HCT116 (cell line): ENCODE measurements around the gene PRELID2. TPM values are rescaled to one million over a fixed set of nuclear protein-coding genes. Genes with fewer than 3 reads are reported as not detected.

ENCODE experiments used
- ATAC-seq: fragments of 200-7000 bp; cut with Tn5 transposase; 2 replicates; pipeline ENCODE4 v1.9.1; 2020; ENCODE audit warnings: mild to moderate bottlenecking, moderate library complexity
- BruUV-seq: library from RNA; stranded (reverse); fragments of 400-500 nt; replicated peaks from 2 replicates; lab custom pipeline; 2021; lab: Mats Ljungman, UMichigan
- CTCF ChIA-PET: fragments of 300-600 bp; sonication (Branson Sonifier 250); formaldehyde crosslinking; loops from one replicate; lab custom pipeline; 2021; ENCODE audit warnings: antibody characterized with exemption; lab: Charles Lee
- POLR2A ChIA-PET: fragments of 300-600, 350-600 bp; sonication (Branson Sonifier 250); formaldehyde crosslinking; loops from one replicate; lab custom pipeline; 2021; ENCODE audit warnings: antibody characterized with exemption; lab: Charles Lee
- RAD21 ChIA-PET, 2 experiments: fragments of 300-600 bp; sonication (Branson Sonifier 250); formaldehyde crosslinking; loops; one replicate each; lab custom pipeline; 2023; ENCODE audit warnings: low total read pairs in 2 of 2; ENCODE audit not compliant: uncharacterized antibody in 2 of 2, unreplicated experiment in 2 of 2, low non-redundant PET in 1 of 2; lab: Charles Lee
- DNase-seq: peaks from one replicate; pipeline ENCODE4 v3.0.0-alpha.2; 2010; ENCODE audit warnings: low read depth, low spot score
- H2AFZ ChIP-seq: fragments of 200-600 bp; shearing (Covaris generic), sonication (generic); 2 replicates; pipeline ENCODE4 v1.6.1; 2017; ENCODE audit warnings: low read depth, mixed run types, mixed read lengths, antibody characterized with exemption, low read length; ENCODE audit not compliant: poor library complexity, severe bottlenecking
- H3K27ac ChIP-seq: 2 replicates; pipeline ENCODE4 v1.5.1; 2012; ENCODE audit warnings: low read depth, low read length
- H3K27me3 ChIP-seq: fragments of 200-600 bp; sonication (generic); 2 replicates; pipeline ENCODE4 v1.6.1; 2016; ENCODE audit warnings: mixed run types, low read length, mixed read lengths; ENCODE audit not compliant: insufficient read depth
- H3K36me3 ChIP-seq, 2 experiments: fragments of 200-500 bp in 1 of 2; fragments of 200-600 bp in 1 of 2; sonication (Bioruptor generic) in 1 of 2; sonication (generic) in 1 of 2; 2 replicates each; pipeline versions ENCODE4 v1.5.1 to v1.6.1; 2014 to 2016; ENCODE audit warnings: low read length in 2 of 2, inconsistent platforms in 1 of 2, mixed read lengths in 1 of 2, mixed run types in 1 of 2; ENCODE audit not compliant: insufficient read depth in 2 of 2, control insufficient read depth in 1 of 2
- H3K4me1 ChIP-seq, 2 experiments: fragments of 200-600 bp in 1 of 2; sonication (generic) in 1 of 2; 2 replicates each; pipeline versions ENCODE4 v1.5.1 to v1.6.1; 2012 to 2017; ENCODE audit warnings: low read length in 2 of 2, inconsistent platforms in 1 of 2, mild to moderate bottlenecking in 1 of 2, mixed read lengths in 1 of 2, mixed run types in 1 of 2, moderate library complexity in 1 of 2; ENCODE audit not compliant: insufficient read depth in 2 of 2, control insufficient read depth in 1 of 2
- H3K4me2 ChIP-seq: fragments of 200-600 bp; sonication (generic); 2 replicates; pipeline ENCODE4 v1.6.1; 2017; ENCODE audit warnings: mixed run types, low read length, mixed read lengths
- H3K4me3 ChIP-seq, 2 experiments: fragments of 200-600 bp in 1 of 2; sonication (generic) in 1 of 2; replicated peaks in 1 of 2; 2 replicates each; pipeline ENCODE4 v1.5.1; 2011 to 2016; ENCODE audit warnings: low read length in 2 of 2, control low read depth in 1 of 2, low read depth in 1 of 2, mild to moderate bottlenecking in 1 of 2, mixed read lengths in 1 of 2, mixed run types in 1 of 2
- H3K79me2 ChIP-seq: fragments of 200-600 bp; sonication (generic); 2 replicates; pipeline ENCODE4 v1.6.1; 2017; ENCODE audit warnings: mild to moderate bottlenecking, mixed run types, low read length, moderate library complexity, mixed read lengths; ENCODE audit not compliant: insufficient read depth
- H3K9ac ChIP-seq: fragments of 200-600 bp; sonication (generic); 2 replicates; pipeline ENCODE4 v1.6.1; 2016; ENCODE audit warnings: low read length, mixed read lengths
- H3K9me2 ChIP-seq: fragments of 200-600 bp; sonication (generic), shearing (Covaris generic); 2 replicates; pipeline ENCODE4 v1.6.1; 2017; ENCODE audit warnings: mixed run types, mild to moderate bottlenecking, moderate library complexity; ENCODE audit not compliant: insufficient read depth
- H3K9me3 ChIP-seq, 2 experiments: fragments of 200-500 bp in 1 of 2; fragments of 200-600 bp in 1 of 2; sonication (Bioruptor generic) in 1 of 2; sonication (generic) in 1 of 2; 2 replicates each; pipeline ENCODE4 v1.6.1; 2014 to 2017; ENCODE audit warnings: low read length in 2 of 2, mixed read lengths in 2 of 2, inconsistent platforms in 1 of 2, low read depth in 1 of 2, mild to moderate bottlenecking in 1 of 2, mixed run types in 1 of 2, moderate library complexity in 1 of 2; ENCODE audit not compliant: control insufficient read depth in 1 of 2, insufficient read depth in 1 of 2
- H4K20me1 ChIP-seq: fragments of 200-600 bp; sonication (generic), shearing (Covaris generic); 2 replicates; pipeline ENCODE4 v1.6.1; 2017; ENCODE audit warnings: mixed run types, mild to moderate bottlenecking, moderate library complexity; ENCODE audit not compliant: insufficient read depth
- CTCF ChIP-seq, 3 experiments: fragments of 200-600 bp in 1 of 3; sonication (generic) in 1 of 3; IDR thresholded peaks in 2 of 3; conservative IDR thresholded peaks in 1 of 3; 2 replicates each; pipeline ENCODE4 v1.5.1; 2012 to 2017; ENCODE audit warnings: low read depth in 2 of 3, low read length in 2 of 3, antibody characterized with exemption in 1 of 3, borderline replicate concordance in 1 of 3, control low read depth in 1 of 3, mild to moderate bottlenecking in 1 of 3, mixed read lengths in 1 of 3, mixed run types in 1 of 3, moderate library complexity in 1 of 3; ENCODE audit not compliant: insufficient read depth in 1 of 3
- EZH2 ChIP-seq: fragments of 200-600 bp; sonication (generic); IDR thresholded peaks from 2 replicates; pipeline ENCODE4 v1.6.1; 2017; ENCODE audit warnings: antibody characterized with exemption, mixed run types
- FOSL1 ChIP-seq: IDR thresholded peaks from 2 replicates; pipeline ENCODE4 v1.6.1; 2012; ENCODE audit warnings: low read depth
- POLR2AphosphoS5 ChIP-seq: IDR thresholded peaks from 2 replicates; pipeline ENCODE4 v1.6.1; 2011; ENCODE audit warnings: mild to moderate bottlenecking, low read depth, low read length, moderate library complexity
- REST ChIP-seq: IDR thresholded peaks from 2 replicates; pipeline ENCODE4 v1.6.1; 2012; ENCODE audit warnings: low read depth
- SP1 ChIP-seq: IDR thresholded peaks from 2 replicates; pipeline ENCODE4 v1.6.1; 2012; ENCODE audit warnings: low read depth
- intact Hi-C: fragments of 100-400 bp; cut with micrococcal nuclease; formaldehyde crosslinking; loops from 2 replicates; pipeline ENCODE4 v1.10.0; 2022
- total RNA-seq: library from RNA; stranded (reverse); gene quantifications from one replicate; pipeline ENCODE4 v1.2.1, GENCODE V29; 2021; ENCODE audit not compliant: unreplicated experiment

PRELID2 gene
- total RNA-seq, 1 experiment from 2014 or later: 20.1 TPM

- Histone ChIP-seq H3K4me1 (no peaks in the 10 kb centered on the region), H3K27me3 (no peaks in the 10 kb centered on the region), H3K27ac (no peak overlapping the region), H3K9ac (no peak overlapping the region), H3K36me3 (no peaks in the 10 kb centered on the region), H2AFZ (no peak overlapping the region), H3K9me2 (no peaks in the 10 kb centered on the region), H4K20me1 (no peaks in the 10 kb centered on the region), H3K9me3 (no peaks in the 10 kb centered on the region), H3K4me3 (no peak overlapping the region), H3K4me2 (no peak overlapping the region), H3K79me2 (no peaks in the 10 kb centered on the region)
- no peak for TF ChIP-seq EZH2
- no peak for TF ChIP-seq SP1
- no peak for TF ChIP-seq FOSL1
- no peak for TF ChIP-seq POLR2AphosphoS5
- TF ChIP-seq CTCF (IDR thresholded peaks at IDR 0.05 in 2 of 3, conservative IDR thresholded peaks at IDR 0.05 in 1 of 3; ENCODE audit: borderline replicate concordance in 1 of 3, insufficient read depth in 1 of 3, low read depth in 2 of 3, low read length in 2 of 3): no peak
- no peak for TF ChIP-seq REST
- intact Hi-C loops: no loop called here
- no peak for ATAC-seq
- no TSS peak for BruUV-seq
- CTCF ChIA-PET: no interaction called here
- POLR2A ChIA-PET: no interaction called here
- no peak for DNase-seq
- RAD21 ChIA-PET: no interaction called here
Measured at GRCh38 chr5:145760660-145761059, 74.5 kb downstream of the PRELID2 start.
